Lower lobe of right lung (tissue), 2 donors: ENCODE data around the gene OR2T8. TPM values are rescaled to one million over a fixed set of nuclear protein-coding genes. Genes with fewer than 3 reads are reported as not detected.
A peak's percentile ranks its signal among the peaks of the same experiment; 100 is the strongest.

Experiments used
- ATAC-seq, 2 donors: fragments of 200-7000 bp; cut with Tn5 transposase; one replicate each; pipeline ENCODE4 v1.9.1; 2020 to 2022; ENCODE audit warnings: mild to moderate bottlenecking in 2 of 2, moderate library complexity in 2 of 2
- DNase-seq: peaks from one replicate; pipeline ENCODE4 v3.0.0-alpha.2; 2020
- H3K27ac ChIP-seq: fragments of 200-600 bp; one replicate; pipeline ENCODE4 v1.8.0; 2022
- H3K27me3 ChIP-seq: fragments of 200-600 bp; one replicate; pipeline ENCODE4 v1.8.0; 2022; ENCODE audit warnings: low read depth
- H3K36me3 ChIP-seq: fragments of 200-600 bp; one replicate; pipeline ENCODE4 v1.8.0; 2022; ENCODE audit warnings: mild to moderate bottlenecking
- H3K4me1 ChIP-seq: fragments of 200-600 bp; one replicate; pipeline ENCODE4 v1.8.0; 2022
- H3K4me3 ChIP-seq: fragments of 200-600 bp; one replicate; pipeline ENCODE4 v1.8.0; 2022; ENCODE audit warnings: mild to moderate bottlenecking
- H3K9me3 ChIP-seq: fragments of 200-600 bp; one replicate; pipeline ENCODE4 v1.8.0; 2022
- intact Hi-C: fragments of 100-400 bp; cut with DNase I; formaldehyde crosslinking; loops from one replicate; pipeline ENCODE4 v1.11.0; 2022
- total RNA-seq: library from RNA; stranded (reverse); fragmentation: NEBNext Ultra II Directional; extraction: Animal tissue kit (Norgen Biotek cat#: 25700); gene quantifications from one replicate; pipeline ENCODE4 v1.2.1, GENCODE V29; 2021
- TF ChIP-seq, protein P1 (sequence below): fragments of 200-600 bp; IDR thresholded peaks from one replicate; pipeline ENCODE4 v1.8.0; 2022; ENCODE audit warnings: antibody characterized with exemption, mild to moderate bottlenecking
- donor health status: DM: no; HTN: yes; CAD: no; lungs with severe emphysema.

OR2T8 gene
- total RNA-seq, 1 donor from 2014 or later, result not detected

DNA sequence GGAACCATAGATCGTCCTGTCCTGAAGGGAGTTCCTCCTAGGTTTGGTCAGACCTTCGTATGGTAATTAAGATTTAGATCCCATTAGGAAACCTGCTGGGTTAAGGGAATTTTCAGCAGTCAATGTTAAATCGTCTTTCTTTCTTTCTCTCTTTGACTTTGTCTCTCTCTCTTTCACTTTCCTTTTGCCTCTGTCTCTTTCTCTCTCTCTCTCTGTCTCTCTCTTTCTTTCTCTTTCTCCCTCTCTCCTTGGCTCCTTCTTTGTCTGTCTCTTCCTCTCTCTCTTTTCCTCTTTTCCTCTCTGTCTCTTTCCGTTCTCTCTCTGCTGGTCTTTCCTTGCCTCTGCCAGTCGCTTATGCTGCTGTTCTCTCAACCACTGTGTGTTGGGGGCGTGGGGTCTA lies 15.9 kb upstream of the OR2T8 start:
- ATAC-seq (no peak), DNase-seq (no peak)
- no peaks in the 10 kb centered on the region for H3K9me3 ChIP-seq
- H3K4me3 ChIP-seq, result no peak overlapping the region
- no peaks in the 10 kb centered on the region for H3K36me3 ChIP-seq
- intact Hi-C loops, result no loop called here
- TF ChIP-seq, protein P1, sequence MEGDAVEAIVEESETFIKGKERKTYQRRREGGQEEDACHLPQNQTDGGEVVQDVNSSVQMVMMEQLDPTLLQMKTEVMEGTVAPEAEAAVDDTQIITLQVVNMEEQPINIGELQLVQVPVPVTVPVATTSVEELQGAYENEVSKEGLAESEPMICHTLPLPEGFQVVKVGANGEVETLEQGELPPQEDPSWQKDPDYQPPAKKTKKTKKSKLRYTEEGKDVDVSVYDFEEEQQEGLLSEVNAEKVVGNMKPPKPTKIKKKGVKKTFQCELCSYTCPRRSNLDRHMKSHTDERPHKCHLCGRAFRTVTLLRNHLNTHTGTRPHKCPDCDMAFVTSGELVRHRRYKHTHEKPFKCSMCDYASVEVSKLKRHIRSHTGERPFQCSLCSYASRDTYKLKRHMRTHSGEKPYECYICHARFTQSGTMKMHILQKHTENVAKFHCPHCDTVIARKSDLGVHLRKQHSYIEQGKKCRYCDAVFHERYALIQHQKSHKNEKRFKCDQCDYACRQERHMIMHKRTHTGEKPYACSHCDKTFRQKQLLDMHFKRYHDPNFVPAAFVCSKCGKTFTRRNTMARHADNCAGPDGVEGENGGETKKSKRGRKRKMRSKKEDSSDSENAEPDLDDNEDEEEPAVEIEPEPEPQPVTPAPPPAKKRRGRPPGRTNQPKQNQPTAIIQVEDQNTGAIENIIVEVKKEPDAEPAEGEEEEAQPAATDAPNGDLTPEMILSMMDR, result no peak
- H3K27me3 ChIP-seq, result no peaks in the 10 kb centered on the region
- H3K27ac ChIP-seq, result no peak overlapping the region
- peaks cover 3% of the 10 kb centered on the region for H3K4me1 ChIP-seq

DNA sequence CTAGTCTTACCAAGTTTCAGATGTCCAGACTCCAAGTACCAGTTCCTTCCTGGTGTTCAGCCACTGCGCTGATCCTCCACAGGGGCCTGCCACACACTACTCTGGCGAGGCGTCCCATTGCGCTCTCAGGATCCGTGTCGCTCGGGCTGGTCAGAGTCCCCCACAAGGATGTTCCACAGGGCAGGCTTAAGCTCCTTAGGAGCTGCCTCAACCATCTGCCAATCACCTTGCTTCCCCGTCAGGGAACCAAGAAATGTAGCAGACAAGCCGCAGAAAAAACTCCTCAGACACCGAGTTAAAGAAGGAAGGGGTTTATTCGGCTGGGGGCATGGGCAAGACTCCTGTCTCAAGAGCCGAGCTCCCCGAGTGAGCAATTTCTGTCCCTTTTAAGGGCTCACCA lies 14.9 kb upstream of the OR2T8 start:
- H3K4me3 ChIP-seq, result no peak overlapping the region
- no peak overlapping the region for H3K27ac ChIP-seq
- DNase-seq (no peak), ATAC-seq (no peak)
- H3K27me3 ChIP-seq, result no peaks in the 10 kb centered on the region
- no peaks in the 10 kb centered on the region for H3K9me3 ChIP-seq
- H3K4me1 ChIP-seq, result peaks cover 3% of the 10 kb centered on the region
- no peaks in the 10 kb centered on the region for H3K36me3 ChIP-seq
- TF ChIP-seq, protein P1, result no peak
- intact Hi-C loops, result no loop called here

DNA sequence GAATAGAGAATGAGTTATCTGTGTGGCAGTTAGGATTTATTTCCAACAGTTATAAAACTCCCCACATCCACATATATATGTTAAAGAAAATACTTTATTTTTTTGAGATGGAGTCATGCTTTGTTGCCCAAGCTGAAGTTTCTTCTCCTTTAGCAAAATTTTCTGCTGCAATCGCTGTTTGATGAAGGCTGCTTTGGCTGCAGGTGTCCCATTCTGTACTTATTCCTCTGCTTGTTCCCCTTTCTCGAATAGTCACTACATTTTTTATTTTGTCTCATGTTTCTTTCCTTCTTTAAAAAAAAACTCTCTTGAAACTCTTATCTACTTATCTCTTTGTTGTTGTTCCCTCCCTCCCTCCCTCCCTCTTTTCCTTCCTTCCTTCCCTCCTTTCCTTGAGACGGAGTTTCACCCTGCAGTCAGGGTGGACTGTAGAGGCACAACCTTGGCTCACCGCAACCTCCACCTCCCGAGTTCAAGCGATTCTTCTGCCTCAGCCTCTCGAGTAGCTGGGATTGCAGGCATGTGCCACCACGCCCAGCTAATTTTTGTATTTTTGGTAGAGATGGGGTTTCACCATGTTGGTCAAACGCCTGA lies 14.0 kb upstream of the OR2T8 start:
- H3K4me1 ChIP-seq, result peaks cover 3% of the 10 kb centered on the region
- ATAC-seq, result no peak
- H3K4me3 ChIP-seq, result peak overlapping the region; percentile 37
- H3K27me3 ChIP-seq, result no peaks in the 10 kb centered on the region
- H3K27ac ChIP-seq, result peak overlapping the region; percentile 15
- no peaks in the 10 kb centered on the region for H3K36me3 ChIP-seq
- DNase-seq, result no peak
- TF ChIP-seq, protein P1, result no peak
- intact Hi-C loops, result no loop called here
- no peaks in the 10 kb centered on the region for H3K9me3 ChIP-seq

DNA sequence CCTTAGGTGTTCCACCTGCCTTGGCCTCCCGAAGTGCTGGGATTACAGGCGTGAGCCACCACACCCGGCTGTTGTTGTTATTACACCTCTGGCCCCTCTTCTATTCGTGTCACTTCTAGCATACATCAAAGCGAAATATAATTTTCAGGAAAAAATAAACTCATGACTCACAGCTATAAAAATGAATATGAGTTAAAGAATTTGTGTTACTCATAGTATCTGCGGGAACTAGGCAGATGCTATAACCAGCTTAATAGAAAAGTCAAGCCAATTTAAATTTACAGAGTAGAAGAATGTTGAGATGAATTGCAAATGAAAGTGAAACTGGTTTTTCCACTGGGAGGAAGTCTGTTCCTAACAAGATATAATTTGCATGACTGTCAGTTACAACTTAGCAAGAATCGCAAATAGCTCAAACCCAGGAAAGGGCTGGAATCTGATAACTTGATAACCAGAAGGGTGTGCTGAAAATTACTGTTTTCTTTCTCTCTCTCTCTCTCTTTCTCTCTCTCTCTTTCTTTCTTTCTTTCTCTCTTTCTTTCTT lies 13.5 kb upstream of the OR2T8 start:
- TF ChIP-seq, protein P1, result no peak
- Histone ChIP-seq H3K4me3 (peak overlapping the region; percentile 37), H3K27ac (peak overlapping the region; percentile 15)

DNA sequence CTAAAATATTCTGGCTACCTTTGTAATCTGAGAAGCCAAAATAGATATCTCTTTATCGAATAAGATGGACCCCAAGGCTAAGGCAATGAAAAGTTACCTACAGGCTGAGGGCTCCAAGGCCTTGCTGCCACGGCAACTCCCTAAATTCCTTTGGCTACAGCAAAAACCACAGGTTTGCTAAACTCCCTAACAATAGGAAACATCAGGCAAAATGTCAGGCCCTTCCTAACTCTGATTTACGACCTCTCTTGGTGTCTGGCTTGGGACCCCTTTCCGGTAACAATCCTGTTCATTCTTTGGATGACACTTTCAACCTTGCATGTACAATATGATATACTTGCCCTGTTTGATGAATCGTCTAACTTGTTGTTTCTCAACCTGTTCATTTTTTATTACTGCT lies 11.3 kb upstream of the OR2T8 start:
- no peaks in the 10 kb centered on the region for H3K36me3 ChIP-seq
- H3K27ac ChIP-seq, result no peak overlapping the region
- TF ChIP-seq, protein P1, result no peak
- no peak for DNase-seq
- intact Hi-C loops, result no loop called here
- H3K4me3 ChIP-seq, result no peak overlapping the region
- peaks cover 3% of the 10 kb centered on the region for H3K4me1 ChIP-seq
- no peaks in the 10 kb centered on the region for H3K27me3 ChIP-seq
- ATAC-seq, result no peak
- H3K9me3 ChIP-seq, result no peaks in the 10 kb centered on the region

More for the DNA sequence above, 13.5 kb upstream of the OR2T8 start:
- intact Hi-C loops, result no loop called here
- H3K9me3 ChIP-seq, result no peaks in the 10 kb centered on the region
- H3K36me3 ChIP-seq, result no peaks in the 10 kb centered on the region
- peaks cover 3% of the 10 kb centered on the region for H3K4me1 ChIP-seq
- no peak for DNase-seq
- peak in 1 of 2 donors; percentile 41 for ATAC-seq
- H3K27me3 ChIP-seq, result no peaks in the 10 kb centered on the region
